Activated CD8-positive, alpha-beta T cell treated with anti-CD3 and anti-CD28 coated beads, Interleukin-2, amount 10 ng/mL, durations not matched to agents 7 days and 5 days (primary cell): ENCODE results near the gene LIMS2. TPM values are rescaled to one million over a fixed set of nuclear protein-coding genes. Genes with fewer than 3 reads are reported as not detected.

Experiments
- ATAC-seq: fragments of 150-1000 bp; cut with Tn5 transposase; one replicate; pipeline ENCODE4 v1.10.0; 2021; ENCODE audit warnings: moderate library complexity
- CTCF ChIA-PET: fragments of 350-600 bp; sonication (Branson Sonifier 250); formaldehyde crosslinking; loops from one replicate; lab custom pipeline; 2021; ENCODE audit warnings: antibody characterized with exemption; lab: Charles Lee
- POLR2A ChIA-PET: fragments of 350-600 bp; sonication (Branson Sonifier 250); formaldehyde crosslinking; loops from one replicate; lab custom pipeline; 2021; ENCODE audit warnings: antibody characterized with exemption; lab: Charles Lee
- DNase-seq: peaks from one replicate; pipeline ENCODE4 v3.0.0-alpha.2; 2020
- H3K27ac Mint-ChIP-seq: one replicate; pipeline ENCODE4 v1.8.0; 2021; ENCODE audit warnings: mild to moderate bottlenecking, mixed read lengths
- H3K27me3 Mint-ChIP-seq: one replicate; pipeline ENCODE4 v1.8.0; 2021; ENCODE audit warnings: low read depth, mixed read lengths
- H3K36me3 Mint-ChIP-seq: one replicate; pipeline ENCODE4 v1.8.0; 2021; ENCODE audit warnings: low read depth, mixed read lengths
- H3K4me1 Mint-ChIP-seq: one replicate; pipeline ENCODE4 v1.8.0; 2021; ENCODE audit warnings: low read depth, mixed read lengths
- H3K4me3 Mint-ChIP-seq: one replicate; pipeline ENCODE4 v1.8.0; 2021; ENCODE audit warnings: mild to moderate bottlenecking, mixed read lengths
- H3K9me3 Mint-ChIP-seq: one replicate; pipeline ENCODE4 v1.8.0; 2022; ENCODE audit warnings: mixed read lengths; ENCODE audit not compliant: insufficient read depth
- total RNA-seq, 2 experiments: library from RNA; stranded (reverse); gene quantifications; one replicate each; pipeline ENCODE4 v1.2.3, GENCODE V29; 2021

The LIMS2 gene
- 10 to 100 TPM; 35.3 to 38.3 TPM for total RNA-seq

GRCh38 chr2:127675331-127676261 is at the start of gene LIMS2:
LIMS2 (minus strand) TSS chr2:127675530; CDS start chr2:127675024, 506 bp downstream.
- H3K36me3 Mint-ChIP-seq: peaks cover 2% of the 10 kb centered on the region
- peak within 1 kb of the TSS; percentile 50 for H3K4me3 Mint-ChIP-seq
- H3K27ac Mint-ChIP-seq: no peak within 1 kb of the TSS
- CTCF ChIA-PET: interaction anchor here (0.9 to 2.6 kb wide), 2 partner anchors 25 to 85 kb away, joined by 3 to 13 read pairs; no protein-coding TSS in a partner anchor
- no peak for ATAC-seq
- no peak for DNase-seq
- POLR2A ChIA-PET: no interaction called here
- peaks cover 4% of the 10 kb centered on the region for H3K4me1 Mint-ChIP-seq
- H3K9me3 Mint-ChIP-seq: no peaks in the 10 kb centered on the region
- peaks cover 61% of the 10 kb centered on the region for H3K27me3 Mint-ChIP-seq

GRCh38 chr2:127722807-127723206 is 47.5 kb upstream of the LIMS2 start:
- no peaks in the 10 kb centered on the region for H3K9me3 Mint-ChIP-seq
- H3K36me3 Mint-ChIP-seq: peaks cover 47% of the 10 kb centered on the region
- no peaks in the 10 kb centered on the region for H3K27me3 Mint-ChIP-seq
- H3K27ac Mint-ChIP-seq: no peak overlapping the region
- ChIA-PET CTCF (no interaction called here), POLR2A (no interaction called here)
- ATAC-seq (no peak), DNase-seq (no peak)
- H3K4me1 Mint-ChIP-seq: peaks cover 2% of the 10 kb centered on the region
- H3K4me3 Mint-ChIP-seq: no peak overlapping the region

- DNase-seq: no peak
- no peaks in the 10 kb centered on the region for H3K9me3 Mint-ChIP-seq
- ATAC-seq: no peak
- no peaks in the 10 kb centered on the region for H3K27me3 Mint-ChIP-seq
- H3K27ac Mint-ChIP-seq: no peak overlapping the region
- H3K4me3 Mint-ChIP-seq: no peak overlapping the region
- ChIA-PET CTCF (no interaction called here), POLR2A (no interaction called here)
- H3K4me1 Mint-ChIP-seq: peaks cover 2% of the 10 kb centered on the region
- H3K36me3 Mint-ChIP-seq: peaks cover 47% of the 10 kb centered on the region
These were observed 46.6 kb upstream of the LIMS2 start for GRCh38 chr2:127721978-127722355.

GRCh38 chr2:127721311-127721977 is 46.1 kb upstream of the LIMS2 start:
- Mint-ChIP-seq H3K27ac (no peak overlapping the region), H3K36me3 (peaks cover 51% of the 10 kb centered on the region), H3K9me3 (no peaks in the 10 kb centered on the region), H3K4me3 (no peak overlapping the region), H3K4me1 (peaks cover 2% of the 10 kb centered on the region), H3K27me3 (no peaks in the 10 kb centered on the region)
- no peak for DNase-seq
- ChIA-PET POLR2A (no interaction called here), CTCF (no interaction called here)
- ATAC-seq: no peak

GRCh38 chr2:127719301-127720218 is 44.2 kb upstream of the LIMS2 start:
- ChIA-PET POLR2A (interaction anchor here (1.6 kb wide), 1 partner anchor 16 kb away, joined by 5 read pairs; no protein-coding TSS in a partner anchor), CTCF (no interaction called here)
- H3K27me3 Mint-ChIP-seq: no peaks in the 10 kb centered on the region
- no peak overlapping the region for H3K4me3 Mint-ChIP-seq
- ATAC-seq (peak; percentile 30), DNase-seq (no peak)
- H3K4me1 Mint-ChIP-seq: peaks cover 2% of the 10 kb centered on the region
- H3K36me3 Mint-ChIP-seq: peaks cover 55% of the 10 kb centered on the region
- H3K9me3 Mint-ChIP-seq: no peaks in the 10 kb centered on the region
- no peak overlapping the region for H3K27ac Mint-ChIP-seq

- H3K9me3 Mint-ChIP-seq: no peaks in the 10 kb centered on the region
- ChIA-PET POLR2A (interaction anchor here (1.6 kb wide), 1 partner anchor 15 kb away, joined by 5 read pairs; no protein-coding TSS in a partner anchor), CTCF (interaction anchor here (1.7 kb wide), 1 partner anchor 68 kb away, joined by 7 read pairs; no protein-coding TSS in a partner anchor)
- no peaks in the 10 kb centered on the region for H3K27me3 Mint-ChIP-seq
- DNase-seq (no peak), ATAC-seq (no peak)
- peaks cover 2% of the 10 kb centered on the region for H3K4me1 Mint-ChIP-seq
- no peak overlapping the region for H3K27ac Mint-ChIP-seq
- H3K4me3 Mint-ChIP-seq: no peak overlapping the region
- peaks cover 51% of the 10 kb centered on the region for H3K36me3 Mint-ChIP-seq
These were observed 42.9 kb upstream of the LIMS2 start for GRCh38 chr2:127718271-127718670.

- Mint-ChIP-seq H3K4me3 (no peak overlapping the region), H3K27ac (no peak overlapping the region), H3K27me3 (no peaks in the 10 kb centered on the region), H3K4me1 (no peaks in the 10 kb centered on the region), H3K36me3 (peaks cover 34% of the 10 kb centered on the region), H3K9me3 (no peaks in the 10 kb centered on the region)
- DNase-seq (no peak), ATAC-seq (no peak)
- POLR2A ChIA-PET: no interaction called here
- CTCF ChIA-PET: no interaction called here
These were observed 40.6 kb upstream of the LIMS2 start for GRCh38 chr2:127715778-127716449.

GRCh38 chr2:127713562-127713961 is 38.2 kb upstream of the LIMS2 start:
- CTCF ChIA-PET: interaction anchor here (1.5 kb wide), 1 partner anchor 11 kb away, joined by 3 read pairs; no protein-coding TSS in a partner anchor
- Mint-ChIP-seq H3K4me3 (no peak overlapping the region), H3K4me1 (no peaks in the 10 kb centered on the region), H3K27ac (no peak overlapping the region), H3K27me3 (no peaks in the 10 kb centered on the region), H3K9me3 (no peaks in the 10 kb centered on the region), H3K36me3 (peaks cover 35% of the 10 kb centered on the region)
- ATAC-seq (no peak), DNase-seq (no peak)
- POLR2A ChIA-PET: no interaction called here

GRCh38 chr2:127712999-127713398 is 37.7 kb upstream of the LIMS2 start:
- Mint-ChIP-seq H3K9me3 (no peaks in the 10 kb centered on the region), H3K4me3 (no peak overlapping the region), H3K27ac (no peak overlapping the region), H3K27me3 (no peaks in the 10 kb centered on the region), H3K4me1 (no peaks in the 10 kb centered on the region), H3K36me3 (peaks cover 32% of the 10 kb centered on the region)
- ChIA-PET POLR2A (interaction anchor here (1.4 kb wide), 1 partner anchor 11 kb away, joined by 6 read pairs; the partner anchor contains the start of gene SFT2D3), CTCF (no interaction called here)
- ATAC-seq (no peak), DNase-seq (no peak)

- Mint-ChIP-seq H3K36me3 (peaks cover 44% of the 10 kb centered on the region), H3K4me1 (peaks cover 10% of the 10 kb centered on the region), H3K27ac (no peak overlapping the region), H3K9me3 (no peaks in the 10 kb centered on the region), H3K4me3 (no peak overlapping the region), H3K27me3 (no peaks in the 10 kb centered on the region)
- ChIA-PET POLR2A (no interaction called here), CTCF (interaction anchor here (0.8 kb wide), 1 partner anchor 118 kb away, joined by 4 read pairs; no protein-coding TSS in a partner anchor)
- DNase-seq (no peak), ATAC-seq (no peak)
These were observed 34.0 kb upstream of the LIMS2 start for GRCh38 chr2:127709336-127709735.
